GM18520 (cell line): ENCODE data around the gene RRAGC.
"Not testable (repeated sequence)": the region's sequence is repeated elsewhere in the genome, so short reads cannot be mapped to it uniquely, and the experiment has no call there.

Experiments
- ATAC-seq: cut with Tn5 transposase; IDR thresholded peaks from one replicate; pipeline ENCODE4 v1.9.1; 2021; ENCODE audit not compliant: unreplicated experiment

Gene RRAGC

GRCh38 chr1:38817267-38818174 lies 42.1 kb downstream of the RRAGC start:
- no peak for ATAC-seq

DNA sequence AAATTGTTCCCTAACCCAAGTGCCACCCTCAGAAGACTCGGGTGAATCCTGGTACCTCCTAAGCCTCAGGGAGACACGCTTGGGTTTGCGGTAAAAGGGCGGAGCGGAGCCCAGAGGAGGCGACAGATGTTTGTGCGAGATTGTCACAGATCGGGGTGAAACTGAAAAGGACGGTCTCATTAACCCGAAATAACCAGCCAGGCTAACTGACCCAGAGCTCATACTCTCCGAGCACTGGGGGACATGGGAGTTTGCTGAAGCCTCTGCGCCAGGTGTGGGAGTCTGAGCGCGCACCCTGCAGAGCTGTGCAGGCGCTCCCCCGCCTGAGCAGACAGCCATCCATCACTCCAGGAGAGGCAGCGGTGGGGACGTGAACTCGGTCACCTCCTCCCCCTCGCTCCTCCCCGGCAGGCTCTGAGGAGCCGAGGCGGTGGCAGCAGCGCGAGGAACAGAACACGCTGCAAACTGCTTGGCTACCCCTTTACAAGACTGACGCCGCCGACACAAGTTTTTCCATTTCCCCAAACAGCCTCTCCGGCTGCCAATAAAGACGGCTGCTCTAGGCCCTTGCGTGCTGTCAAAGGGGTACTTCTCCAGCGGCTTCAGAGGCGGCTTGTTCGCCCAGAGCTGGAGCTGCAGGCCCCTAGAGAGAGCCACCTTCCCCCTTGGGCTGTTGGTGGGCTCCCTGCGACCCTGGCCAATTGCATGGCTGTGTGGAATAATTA lies 43.5 kb downstream of the RRAGC start:
- peak; percentile 41 for ATAC-seq

GRCh38 chr1:38814984-38815464 lies 44.5 kb downstream of the RRAGC start:
- no peak for ATAC-seq

GRCh38 chr1:38814444-38814983 lies 45.1 kb downstream of the RRAGC start:
- ATAC-seq: no peak

DNA sequence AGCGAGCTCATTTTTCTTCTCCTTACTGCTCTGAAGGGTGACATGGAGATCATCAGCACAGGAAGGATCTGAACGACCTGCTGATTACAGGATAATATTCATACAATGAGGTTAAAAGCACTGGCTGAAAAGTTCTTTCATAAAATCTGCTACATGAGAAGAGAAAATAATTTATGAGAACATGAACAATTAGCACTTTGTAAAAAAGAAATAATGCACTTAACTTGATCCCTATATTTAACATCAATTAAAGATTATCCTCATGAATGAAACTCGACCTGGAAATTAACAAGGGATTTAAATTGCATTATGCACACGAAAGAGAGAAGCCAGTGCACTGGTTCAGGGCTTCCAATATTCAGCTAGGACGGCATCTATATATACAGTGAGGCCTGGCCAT lies 46.6 kb downstream of the RRAGC start:
- ATAC-seq: no peak

DNA sequence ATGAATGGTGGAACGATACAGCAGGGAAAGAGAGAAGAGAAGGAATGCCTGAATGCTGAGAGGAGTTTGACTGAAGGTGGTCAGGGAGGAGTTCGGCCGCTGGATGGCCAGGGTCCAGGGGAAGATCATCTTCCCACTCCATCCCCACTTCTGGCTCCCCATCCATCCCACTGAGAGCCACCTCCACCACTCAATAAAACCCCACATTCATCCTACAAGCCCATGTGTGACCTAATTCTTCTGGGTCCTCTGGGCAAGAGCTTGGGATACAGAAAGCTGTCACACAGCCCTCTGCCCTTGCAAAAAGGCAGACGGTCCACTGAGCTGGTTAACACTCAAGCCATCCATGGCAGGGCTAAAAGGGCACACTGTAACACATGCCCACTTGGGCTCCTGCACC lies 48.1 kb downstream of the RRAGC start:
- not testable (repeated sequence) for ATAC-seq

- no peak for ATAC-seq
Measured at GRCh38 chr1:38806090-38806489, 53.5 kb downstream of the RRAGC start.

DNA sequence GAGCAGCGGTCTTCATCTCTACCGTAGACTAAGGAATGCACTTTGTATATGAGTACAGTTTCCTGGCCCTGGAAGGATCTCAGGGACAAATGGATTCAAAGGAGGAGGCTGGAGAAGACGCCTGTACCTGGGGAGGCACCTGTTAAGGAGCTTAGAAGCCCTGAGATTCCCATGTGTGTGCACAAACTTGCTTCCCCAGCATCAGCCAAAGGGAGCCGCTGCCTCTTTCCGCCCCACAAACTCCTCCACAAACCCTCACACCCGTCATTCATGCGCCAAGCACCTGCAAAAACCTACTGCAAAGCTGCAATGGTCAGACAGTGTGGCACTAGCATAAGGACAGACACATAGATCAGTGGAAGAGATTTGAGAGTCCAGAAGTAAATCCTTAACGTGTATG lies 54.5 kb downstream of the RRAGC start:
- no peak for ATAC-seq

GRCh38 chr1:38804062-38804886 lies 55.3 kb downstream of the RRAGC start:
- ATAC-seq: no peak

- no peak for ATAC-seq
Measured at GRCh38 chr1:38803647-38804046, 55.9 kb downstream of the RRAGC start.

- ATAC-seq: no peak
Measured at GRCh38 chr1:38800720-38801671, 58.6 kb downstream of the RRAGC start.

DNA sequence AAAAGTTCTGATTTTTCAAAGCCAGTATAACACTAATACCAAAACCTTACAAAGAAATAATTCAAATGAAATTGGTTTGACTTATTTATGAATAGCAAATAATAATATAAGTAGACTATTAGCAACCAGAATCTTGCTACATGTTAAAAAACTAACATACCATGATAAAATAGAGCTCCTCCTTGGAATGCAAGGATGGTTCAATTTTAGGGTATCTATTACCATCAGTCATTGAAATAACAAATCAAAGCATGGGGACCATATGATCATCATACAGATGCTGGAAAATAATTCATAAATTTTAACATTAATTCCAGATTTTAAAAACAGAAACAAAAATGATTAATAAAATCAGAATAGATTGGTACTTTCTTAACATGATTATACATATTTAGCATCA lies 66.3 kb downstream of the RRAGC start:
- ATAC-seq: no peak

DNA sequence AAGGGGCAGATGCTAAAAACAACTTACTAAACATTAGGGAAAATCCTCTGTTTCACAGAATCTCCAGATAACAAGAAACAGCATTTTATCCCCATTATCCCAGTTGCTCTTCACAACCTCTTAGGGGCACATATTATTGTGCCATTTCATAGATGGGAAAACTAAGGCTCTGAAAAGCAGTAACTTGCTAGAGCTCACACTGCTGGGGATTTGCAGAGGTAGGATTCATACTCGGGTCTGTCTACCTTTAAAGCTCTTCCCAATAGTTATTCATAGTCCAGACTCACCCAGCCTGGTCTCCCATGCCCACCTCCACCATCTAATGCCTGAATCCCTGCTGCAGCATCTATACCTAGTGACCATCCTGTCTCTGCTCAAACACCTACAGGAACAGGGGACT lies 67.7 kb downstream of the RRAGC start:
- ATAC-seq: no peak

DNA sequence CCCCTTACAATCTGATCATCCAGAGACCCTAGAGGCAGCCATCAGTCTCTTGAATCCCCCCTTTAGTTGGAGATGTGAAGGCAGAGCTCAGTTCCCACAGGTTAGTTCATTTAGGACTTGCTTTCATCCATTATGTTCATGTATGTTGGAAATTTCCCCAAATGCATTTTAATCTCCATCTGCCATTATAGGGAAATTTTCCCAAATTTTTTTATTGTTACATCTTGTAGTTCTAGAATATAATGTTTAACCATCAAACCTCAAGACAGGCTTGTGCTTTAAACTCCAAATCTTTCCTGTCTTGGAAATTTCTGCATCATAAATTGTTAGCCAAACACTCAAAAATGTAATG lies 68.4 kb downstream of the RRAGC start:
- ATAC-seq: no peak

GRCh38 chr1:38790422-38791163 lies 69.0 kb downstream of the RRAGC start:
- no peak for ATAC-seq

DNA sequence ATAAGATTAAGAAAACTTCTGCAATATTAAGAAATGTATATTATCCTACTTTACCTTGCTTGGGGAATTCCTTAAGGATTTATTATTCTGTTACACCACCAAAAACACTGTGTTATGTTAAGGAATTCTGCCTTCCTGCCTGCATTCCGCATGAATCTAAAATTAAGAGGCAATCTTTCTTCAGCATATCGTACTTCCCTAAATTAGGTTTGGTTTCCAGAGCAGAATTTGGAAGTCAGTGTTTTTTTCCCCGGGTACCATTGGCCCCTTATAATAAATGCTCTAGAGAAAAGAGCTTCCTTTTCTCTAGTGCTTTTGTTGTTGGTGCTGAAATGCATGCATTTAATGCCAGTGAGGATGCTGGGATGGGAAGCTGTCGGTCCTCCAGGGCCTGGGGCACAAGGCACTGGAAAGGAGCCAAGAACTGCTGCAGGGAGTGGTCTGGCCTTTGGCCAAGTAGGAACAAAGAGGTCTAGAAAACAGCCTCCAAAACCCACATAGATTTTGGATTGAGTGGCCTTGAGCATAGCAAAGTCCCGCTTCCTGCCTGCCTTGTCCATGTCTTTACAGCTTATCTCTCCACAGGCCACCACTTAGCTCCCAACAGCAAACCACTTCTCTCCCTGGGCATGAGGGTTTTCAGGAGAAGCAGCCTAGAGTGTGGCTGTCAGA lies 69.9 kb downstream of the RRAGC start:
- no peak for ATAC-seq

DNA sequence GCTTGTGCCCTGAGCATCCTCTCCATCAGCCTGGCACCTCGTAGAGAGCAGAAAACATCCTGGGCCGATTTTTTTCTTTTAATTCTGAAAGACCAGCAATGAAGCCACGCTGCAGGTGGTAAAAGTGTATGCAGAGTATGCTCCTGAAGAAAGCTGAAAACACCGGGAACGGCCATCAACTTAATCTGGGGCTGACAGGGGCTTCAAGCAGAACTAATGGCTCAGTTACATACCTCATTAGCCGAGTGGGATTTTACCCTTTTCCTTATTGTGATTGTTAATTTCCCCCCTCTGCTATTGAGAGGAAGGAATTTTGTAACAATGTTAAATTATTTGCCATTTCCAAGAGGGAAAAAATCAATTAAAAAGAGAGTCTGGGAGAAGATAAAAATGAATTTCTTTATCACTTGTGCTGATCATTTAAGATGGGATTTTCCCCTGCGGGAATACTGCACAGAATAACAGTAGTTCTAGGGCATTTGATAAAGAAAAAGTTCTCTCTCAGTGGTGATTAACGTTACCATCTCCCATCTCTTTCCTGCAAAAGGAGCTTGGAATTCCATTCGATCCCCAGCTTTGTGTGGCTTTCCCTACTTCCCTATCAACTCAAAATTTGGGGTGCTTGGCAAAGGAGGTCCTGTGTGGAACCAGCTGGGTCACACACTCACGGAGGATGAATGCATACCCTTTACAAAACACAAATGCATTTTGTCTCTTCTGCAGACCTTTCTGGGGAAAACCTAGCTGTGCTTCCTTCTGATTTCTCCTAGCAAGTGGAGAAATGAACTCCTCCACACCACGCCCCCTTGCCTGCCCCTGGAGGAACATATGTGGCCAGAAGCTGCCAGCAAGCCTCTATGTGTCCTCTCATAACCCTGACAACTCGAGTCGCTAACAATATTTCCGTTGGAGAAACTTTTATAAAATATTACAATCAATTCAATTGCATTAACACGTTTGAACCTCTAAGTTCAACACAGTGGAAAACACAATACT lies 70.9 kb downstream of the RRAGC start:
- ATAC-seq: no peak
